Panc1 (cell line): ENCODE measurements around the gene MTFP1. TPM values are rescaled to one million over a fixed set of nuclear protein-coding genes. Genes with fewer than 3 reads are reported as not detected.

Source experiments
- ATAC-seq: fragments of 200-7000 bp; cut with Tn5 transposase; 2 replicates; pipeline ENCODE4 v1.9.1; 2020; ENCODE audit warnings: mild to moderate bottlenecking, moderate library complexity
- BruUV-seq: library from RNA; stranded (reverse); fragments of 400-500 nt; replicated peaks from 2 replicates; lab custom pipeline; 2021; lab: Mats Ljungman, UMichigan
- CTCF ChIA-PET: fragments of 300-600 bp; sonication (Branson Sonifier 250); formaldehyde crosslinking; loops from one replicate; lab custom pipeline; 2022; ENCODE audit warnings: antibody characterized with exemption; lab: Charles Lee
- POLR2A ChIA-PET: fragments of 300-600 bp; sonication (Branson Sonifier 250); formaldehyde crosslinking; loops from one replicate; lab custom pipeline; 2022; ENCODE audit warnings: antibody characterized with exemption; lab: Charles Lee
- DNase-seq: peaks from one replicate; pipeline ENCODE4 v3.0.0-alpha.2; 2010; ENCODE audit warnings: low read depth, low spot score
- H3K27ac ChIP-seq: 2 replicates; pipeline ENCODE4 v1.5.1; 2011; ENCODE audit warnings: mild to moderate bottlenecking, low read length, inconsistent platforms
- H3K27me3 ChIP-seq: fragments of 200-500 bp; sonication (Bioruptor generic); 2 replicates; pipeline ENCODE4 v1.6.0; 2014; ENCODE audit warnings: low read length, inconsistent platforms; ENCODE audit not compliant: control insufficient read depth, insufficient read depth
- H3K36me3 ChIP-seq: fragments of 200-500 bp; sonication (Bioruptor generic); 2 replicates; pipeline ENCODE4 v1.5.1; 2014; ENCODE audit warnings: inconsistent platforms, mild to moderate bottlenecking, low read length, moderate library complexity; ENCODE audit not compliant: control insufficient read depth, insufficient read depth
- H3K4me1 ChIP-seq: 2 replicates; pipeline ENCODE4 v1.5.1; 2011; ENCODE audit warnings: inconsistent platforms, mild to moderate bottlenecking, low read length, moderate library complexity; ENCODE audit not compliant: control insufficient read depth, insufficient read depth
- H3K4me3 ChIP-seq, 2 experiments: 2 replicates each; pipeline ENCODE4 v1.5.1; 2011 to 2012; ENCODE audit warnings: low read depth in 2 of 2, low read length in 2 of 2, mild to moderate bottlenecking in 2 of 2, inconsistent platforms in 1 of 2, moderate library complexity in 1 of 2
- H3K9me3 ChIP-seq: fragments of 200-500 bp; sonication (Bioruptor generic); 2 replicates; pipeline ENCODE4 v1.5.1; 2014; ENCODE audit warnings: low read depth, mild to moderate bottlenecking, inconsistent platforms, low read length, moderate library complexity; ENCODE audit not compliant: control insufficient read depth, insufficient read depth
- POLR2AphosphoS5 ChIP-seq: IDR thresholded peaks from 2 replicates; pipeline ENCODE4 v1.6.1; 2012; ENCODE audit warnings: mild to moderate bottlenecking, low read depth, low read length, moderate library complexity
- REST ChIP-seq, 2 experiments: IDR thresholded peaks; 2 replicates each; pipeline ENCODE4 v1.6.1; 2011 to 2012; ENCODE audit warnings: low read depth in 2 of 2, control low read depth in 1 of 2, low read length in 1 of 2, mild to moderate bottlenecking in 1 of 2, moderate library complexity in 1 of 2; ENCODE audit not compliant: insufficient read depth in 1 of 2
- SIN3A ChIP-seq: IDR thresholded peaks from 2 replicates; pipeline ENCODE4 v1.6.1; 2012; ENCODE audit warnings: low read depth, mild to moderate bottlenecking, low read length, moderate library complexity, borderline replicate concordance; ENCODE audit not compliant: insufficient read depth
- TCF7L2 ChIP-seq: IDR thresholded peaks from 2 replicates; pipeline ENCODE4 v1.6.1; 2011; ENCODE audit warnings: mild to moderate bottlenecking, low read depth, low read length, inconsistent platforms
- in situ Hi-C: cut with HindIII; loops from 2 replicates; pipeline ENCODE4 v1.10.0; 2016; ENCODE audit warnings: low sequenced_read_pairs, low pct_unique_long_range_greater_than_20kb
- intact Hi-C: fragments of 100-400 bp; cut with micrococcal nuclease; formaldehyde crosslinking; loops from one replicate; pipeline ENCODE4 v1.10.0; 2022; ENCODE audit not compliant: unreplicated experiment
- total RNA-seq: library from RNA; stranded (reverse); gene quantifications from one replicate; pipeline ENCODE4 v1.2.1, GENCODE V29; 2021; ENCODE audit not compliant: unreplicated experiment
- TF ChIP-seq, protein P1 (sequence below): fragments of 450-650 bp; IDR thresholded peaks from 2 replicates; pipeline ENCODE4 v1.5.1; 2017; ENCODE audit warnings: mild to moderate bottlenecking

The MTFP1 gene
- total RNA-seq, 1 experiment from 2014 or later, result 21.5 TPM

GRCh38 chr22:30441088-30441487 is 15.5 kb downstream of the MTFP1 start:
- Histone ChIP-seq H3K4me1 (no peaks in the 10 kb centered on the region), H3K4me3 (no peak overlapping the region), H3K27me3 (no peaks in the 10 kb centered on the region), H3K36me3 (no peaks in the 10 kb centered on the region; the same call in 1 of the 2 replicates), H3K27ac (no peak overlapping the region), H3K9me3 (no peaks in the 10 kb centered on the region)
- CTCF ChIA-PET, result no interaction called here
- DNase-seq (no peak), ATAC-seq (no peak)
- POLR2A ChIA-PET, result no interaction called here
- in situ Hi-C loops (no loop called here), intact Hi-C loops (no loop called here)
- TF ChIP-seq TCF7L2, result no peak
- TF ChIP-seq, protein P1, sequence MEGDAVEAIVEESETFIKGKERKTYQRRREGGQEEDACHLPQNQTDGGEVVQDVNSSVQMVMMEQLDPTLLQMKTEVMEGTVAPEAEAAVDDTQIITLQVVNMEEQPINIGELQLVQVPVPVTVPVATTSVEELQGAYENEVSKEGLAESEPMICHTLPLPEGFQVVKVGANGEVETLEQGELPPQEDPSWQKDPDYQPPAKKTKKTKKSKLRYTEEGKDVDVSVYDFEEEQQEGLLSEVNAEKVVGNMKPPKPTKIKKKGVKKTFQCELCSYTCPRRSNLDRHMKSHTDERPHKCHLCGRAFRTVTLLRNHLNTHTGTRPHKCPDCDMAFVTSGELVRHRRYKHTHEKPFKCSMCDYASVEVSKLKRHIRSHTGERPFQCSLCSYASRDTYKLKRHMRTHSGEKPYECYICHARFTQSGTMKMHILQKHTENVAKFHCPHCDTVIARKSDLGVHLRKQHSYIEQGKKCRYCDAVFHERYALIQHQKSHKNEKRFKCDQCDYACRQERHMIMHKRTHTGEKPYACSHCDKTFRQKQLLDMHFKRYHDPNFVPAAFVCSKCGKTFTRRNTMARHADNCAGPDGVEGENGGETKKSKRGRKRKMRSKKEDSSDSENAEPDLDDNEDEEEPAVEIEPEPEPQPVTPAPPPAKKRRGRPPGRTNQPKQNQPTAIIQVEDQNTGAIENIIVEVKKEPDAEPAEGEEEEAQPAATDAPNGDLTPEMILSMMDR, result no peak
- TF ChIP-seq POLR2AphosphoS5, result no peak
- no peak for TF ChIP-seq SIN3A
- TF ChIP-seq REST (IDR thresholded peaks at IDR 0.05; ENCODE audit: insufficient read depth in 1 of 2, low read depth in 2 of 2, low read length in 1 of 2), result no peak
- BruUV-seq, result no TSS peak

DNA sequence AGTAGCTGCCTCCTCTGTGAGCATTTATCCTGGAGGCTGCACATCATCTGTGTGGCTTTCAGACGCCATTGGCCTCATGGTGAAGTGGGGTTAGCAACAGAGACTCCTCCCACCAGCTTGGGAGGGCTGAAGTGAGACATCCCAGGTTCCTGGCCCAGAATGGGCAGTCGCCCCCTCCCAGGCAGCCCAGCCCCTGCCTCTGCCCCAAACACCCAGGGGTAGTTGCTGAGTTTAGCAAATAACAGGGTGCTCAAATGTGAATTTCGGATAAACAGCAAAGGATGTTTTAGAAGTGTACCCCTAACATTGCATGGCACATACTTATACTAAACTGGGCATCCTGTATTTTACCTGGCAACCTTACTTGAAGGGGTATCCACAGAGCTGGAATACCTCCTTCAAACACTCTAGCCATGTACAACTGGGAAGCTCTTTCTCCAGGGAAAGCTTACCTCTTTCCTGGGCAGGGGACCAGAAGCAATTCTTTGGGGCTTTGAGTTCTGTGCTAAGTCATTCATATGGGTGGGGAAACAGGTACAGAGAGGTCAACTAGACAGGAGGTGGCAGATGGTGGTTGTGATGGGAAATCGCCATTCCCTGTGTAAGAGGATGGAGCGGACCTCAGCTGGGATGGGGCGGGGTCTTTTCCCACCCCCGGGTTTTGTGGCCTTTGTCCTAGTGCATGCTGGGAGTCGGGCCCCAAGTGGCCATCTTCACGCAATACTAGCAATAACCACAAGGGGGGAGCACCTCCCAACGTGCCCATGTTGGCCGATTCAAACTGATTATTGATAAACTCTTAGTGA is 19.3 kb downstream of the MTFP1 start:
- in situ Hi-C loops, result no loop called here
- BruUV-seq, result no TSS peak
- Histone ChIP-seq H3K9me3 (no peaks in the 10 kb centered on the region), H3K4me1 (no peaks in the 10 kb centered on the region), H3K36me3 (no peaks in the 10 kb centered on the region), H3K27ac (no peak overlapping the region), H3K27me3 (no peaks in the 10 kb centered on the region), H3K4me3 (peak overlapping the region in 1 of 2 experiments; percentile 18; a peak in 1 of 4 replicates)
- POLR2A ChIA-PET, result interaction anchor here (0.6 kb wide), 2 partner anchors 43 to 140 kb away, joined by 3 to 13 read pairs; no protein-coding TSS in a partner anchor
- CTCF ChIA-PET, result interaction anchor here (1.1 to 1.3 kb wide), 4 partner anchors 18 to 157 kb away, joined by 3 to 9 read pairs (median 4); no protein-coding TSS in a partner anchor
- TF ChIP-seq TCF7L2 (no peak), REST (IDR thresholded peaks at IDR 0.05; ENCODE audit: insufficient read depth in 1 of 2, low read depth in 2 of 2, low read length in 1 of 2) (no peak), POLR2AphosphoS5 (peak; percentile 49; the same call in 1 of the 2 replicates), SIN3A (no peak)
- TF ChIP-seq, protein P1, result peak; percentile 83
- no peak for DNase-seq
- ATAC-seq, result peak; percentile 80
- intact Hi-C loops, result loop anchor here (5.0 kb wide), 1 partner anchor 42 kb away; no protein-coding TSS in a partner anchor
